Measurements from ENCODE around the gene MYOD1. TPM values are rescaled to one million over a fixed set of nuclear protein-coding genes. Genes with fewer than 3 reads are reported as not detected.

MYOD1 gene
- total RNA-seq, 4 donors from 2014 or later, result not detected

DNA sequence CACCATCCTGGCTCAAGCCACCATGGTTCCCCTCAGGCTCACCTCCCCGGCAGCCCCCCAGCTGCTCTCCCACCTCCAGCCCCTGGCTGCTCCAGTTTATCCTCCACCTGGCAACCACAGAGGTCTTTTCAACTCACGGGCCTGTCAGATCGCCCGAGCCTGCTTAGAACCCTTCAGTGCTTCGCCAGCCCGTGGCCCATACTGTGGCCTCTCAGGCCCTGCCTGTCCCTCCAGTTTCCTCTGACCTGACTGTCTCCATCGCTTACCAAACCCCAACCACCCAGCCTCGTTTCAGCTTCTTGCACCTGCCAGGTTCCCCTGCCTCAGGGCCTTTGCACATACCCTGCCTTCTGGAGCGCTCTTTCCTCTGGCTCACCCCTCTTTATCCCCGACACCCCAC is 22.1 kb downstream of the MYOD1 start:
- 91% methylated on average over 10 of the region's 10 CpGs for WGBS
- Histone ChIP-seq H3K36me3 (no peaks in the 10 kb centered on the region), H3K4me1 (no peaks in the 10 kb centered on the region), H3K4me3 (no peak overlapping the region), H3K27me3 (peaks cover 53% of the 10 kb centered on the region), H3K9me3 (no peaks in the 10 kb centered on the region), H3K27ac (no peak overlapping the region)
- peak in 1 of 2 donors; percentile 30 for DNase-seq (ENCODE audit: low spot score in 2 of 2)
- TF ChIP-seq, protein P1, sequence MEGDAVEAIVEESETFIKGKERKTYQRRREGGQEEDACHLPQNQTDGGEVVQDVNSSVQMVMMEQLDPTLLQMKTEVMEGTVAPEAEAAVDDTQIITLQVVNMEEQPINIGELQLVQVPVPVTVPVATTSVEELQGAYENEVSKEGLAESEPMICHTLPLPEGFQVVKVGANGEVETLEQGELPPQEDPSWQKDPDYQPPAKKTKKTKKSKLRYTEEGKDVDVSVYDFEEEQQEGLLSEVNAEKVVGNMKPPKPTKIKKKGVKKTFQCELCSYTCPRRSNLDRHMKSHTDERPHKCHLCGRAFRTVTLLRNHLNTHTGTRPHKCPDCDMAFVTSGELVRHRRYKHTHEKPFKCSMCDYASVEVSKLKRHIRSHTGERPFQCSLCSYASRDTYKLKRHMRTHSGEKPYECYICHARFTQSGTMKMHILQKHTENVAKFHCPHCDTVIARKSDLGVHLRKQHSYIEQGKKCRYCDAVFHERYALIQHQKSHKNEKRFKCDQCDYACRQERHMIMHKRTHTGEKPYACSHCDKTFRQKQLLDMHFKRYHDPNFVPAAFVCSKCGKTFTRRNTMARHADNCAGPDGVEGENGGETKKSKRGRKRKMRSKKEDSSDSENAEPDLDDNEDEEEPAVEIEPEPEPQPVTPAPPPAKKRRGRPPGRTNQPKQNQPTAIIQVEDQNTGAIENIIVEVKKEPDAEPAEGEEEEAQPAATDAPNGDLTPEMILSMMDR (IDR thresholded peaks at IDR 0.05), result no peak
- TF ChIP-seq POLR2AphosphoS5 (IDR thresholded peaks at IDR 0.05), result no peak
- TF ChIP-seq EP300 (IDR thresholded peaks at IDR 0.05), result no peak

DNA sequence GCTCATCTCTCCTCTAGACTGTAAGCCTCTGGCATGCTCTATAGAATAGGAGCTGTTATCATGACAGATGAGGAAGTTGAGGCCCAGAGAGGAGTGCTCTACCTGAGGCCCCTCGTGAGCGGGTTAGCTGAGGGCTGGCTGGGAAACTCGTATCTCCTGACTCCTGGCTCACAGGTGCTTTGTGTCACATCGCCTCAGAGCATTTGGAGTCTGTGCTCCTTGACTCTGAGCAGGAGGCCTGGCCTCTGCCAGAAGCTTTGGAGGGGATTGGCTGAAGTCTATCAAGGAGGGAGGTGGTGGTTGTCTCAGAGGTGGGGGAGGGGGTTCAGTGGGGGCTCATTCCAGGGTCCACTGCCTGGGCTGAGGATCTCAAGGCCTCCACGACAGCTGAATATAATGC is 22.6 kb downstream of the MYOD1 start:
- Histone ChIP-seq H3K36me3 (no peaks in the 10 kb centered on the region), H3K9me3 (no peaks in the 10 kb centered on the region), H3K4me3 (no peak overlapping the region), H3K27ac (no peak overlapping the region), H3K27me3 (peaks cover 48% of the 10 kb centered on the region), H3K4me1 (no peaks in the 10 kb centered on the region)
- peak in 1 of 2 donors; percentile 31 for DNase-seq (ENCODE audit: low spot score in 2 of 2)
- 83% methylated on average over 3 of the region's 5 CpGs for WGBS
- TF ChIP-seq POLR2AphosphoS5 (IDR thresholded peaks at IDR 0.05) (no peak), POLR2A (IDR thresholded peaks at IDR 0.05) (no peak), EP300 (IDR thresholded peaks at IDR 0.05) (no peak)
- TF ChIP-seq, protein P1 (IDR thresholded peaks at IDR 0.05), result no peak

DNA sequence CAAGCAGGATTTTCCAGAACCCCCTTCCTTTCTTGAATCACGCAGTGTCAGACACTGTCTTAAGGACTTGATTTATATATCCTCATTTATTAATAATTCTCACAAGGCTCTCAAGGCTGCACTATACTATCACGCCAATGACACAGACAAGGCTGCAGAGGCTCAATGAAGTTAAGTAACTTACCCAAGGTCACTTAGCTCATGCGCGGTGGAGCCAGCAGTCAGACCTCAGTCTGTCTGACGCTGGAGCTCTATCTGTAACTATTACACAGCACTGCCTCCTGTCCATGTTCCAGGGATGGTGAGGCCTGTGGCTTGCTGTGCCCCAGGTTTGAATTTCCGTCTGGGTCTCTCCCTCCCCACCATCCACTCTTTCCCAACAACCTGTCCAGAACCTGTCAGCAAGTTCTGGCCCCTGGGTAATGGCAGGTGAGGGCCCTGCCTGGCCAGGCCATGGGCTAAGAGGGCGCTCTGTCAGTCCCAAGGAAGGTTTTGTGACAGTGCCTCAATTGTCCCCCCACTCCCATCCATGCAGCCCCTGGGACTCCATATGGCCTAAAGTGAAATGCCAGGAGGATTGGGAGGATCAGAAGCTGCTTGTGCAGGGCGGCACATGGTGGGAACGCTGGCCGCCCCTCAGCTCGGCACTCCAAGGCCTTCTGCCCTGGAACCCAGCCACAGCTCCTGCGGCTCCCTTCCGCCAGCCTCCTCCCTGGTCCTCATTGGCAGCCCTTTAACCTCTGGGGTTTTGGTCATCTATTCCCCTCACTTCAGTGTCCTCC is 23.8 kb downstream of the MYOD1 start:
- no peak overlapping the region for H3K4me3 ChIP-seq
- no peaks in the 10 kb centered on the region for H3K9me3 ChIP-seq
- TF ChIP-seq EP300 (IDR thresholded peaks at IDR 0.05), result no peak
- TF ChIP-seq POLR2AphosphoS5 (IDR thresholded peaks at IDR 0.05), result no peak
- no peak for TF ChIP-seq POLR2A (IDR thresholded peaks at IDR 0.05)
- TF ChIP-seq, protein P1 (IDR thresholded peaks at IDR 0.05), result no peak
- no peaks in the 10 kb centered on the region for H3K4me1 ChIP-seq
- WGBS, result 91% methylated on average over 13 of the region's 13 CpGs
- no peak for DNase-seq (ENCODE audit: low spot score in 2 of 2)
- H3K27me3 ChIP-seq, result peaks cover 47% of the 10 kb centered on the region
- H3K27ac ChIP-seq, result no peak overlapping the region
- no peaks in the 10 kb centered on the region for H3K36me3 ChIP-seq

DNA sequence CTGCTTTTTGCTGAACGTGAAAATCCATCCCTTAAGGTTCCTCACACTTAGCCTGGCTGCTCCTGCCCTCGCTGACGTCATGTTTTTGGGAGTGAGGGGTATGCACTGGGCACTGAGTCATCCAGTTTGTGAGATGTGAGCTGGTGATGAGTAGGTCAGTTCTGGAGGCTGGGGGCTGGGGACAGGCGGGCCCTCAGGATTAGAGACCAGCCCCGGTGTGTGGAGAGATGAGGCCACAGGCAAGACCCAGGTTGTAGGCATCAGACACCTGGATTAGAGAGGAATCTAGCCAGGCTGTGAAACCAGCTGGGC is 24.4 kb downstream of the MYOD1 start:
- no peak overlapping the region for H3K27ac ChIP-seq
- H3K27me3 ChIP-seq, result peaks cover 45% of the 10 kb centered on the region
- DNase-seq (ENCODE audit: low spot score in 2 of 2), result no peak
- no peaks in the 10 kb centered on the region for H3K4me1 ChIP-seq
- WGBS, result 65% methylated on average over 3 of the region's 5 CpGs
- H3K4me3 ChIP-seq, result no peak overlapping the region
- TF ChIP-seq POLR2AphosphoS5 (IDR thresholded peaks at IDR 0.05), result no peak
- no peak for TF ChIP-seq EP300 (IDR thresholded peaks at IDR 0.05)
- no peaks in the 10 kb centered on the region for H3K9me3 ChIP-seq
- no peaks in the 10 kb centered on the region for H3K36me3 ChIP-seq

DNA sequence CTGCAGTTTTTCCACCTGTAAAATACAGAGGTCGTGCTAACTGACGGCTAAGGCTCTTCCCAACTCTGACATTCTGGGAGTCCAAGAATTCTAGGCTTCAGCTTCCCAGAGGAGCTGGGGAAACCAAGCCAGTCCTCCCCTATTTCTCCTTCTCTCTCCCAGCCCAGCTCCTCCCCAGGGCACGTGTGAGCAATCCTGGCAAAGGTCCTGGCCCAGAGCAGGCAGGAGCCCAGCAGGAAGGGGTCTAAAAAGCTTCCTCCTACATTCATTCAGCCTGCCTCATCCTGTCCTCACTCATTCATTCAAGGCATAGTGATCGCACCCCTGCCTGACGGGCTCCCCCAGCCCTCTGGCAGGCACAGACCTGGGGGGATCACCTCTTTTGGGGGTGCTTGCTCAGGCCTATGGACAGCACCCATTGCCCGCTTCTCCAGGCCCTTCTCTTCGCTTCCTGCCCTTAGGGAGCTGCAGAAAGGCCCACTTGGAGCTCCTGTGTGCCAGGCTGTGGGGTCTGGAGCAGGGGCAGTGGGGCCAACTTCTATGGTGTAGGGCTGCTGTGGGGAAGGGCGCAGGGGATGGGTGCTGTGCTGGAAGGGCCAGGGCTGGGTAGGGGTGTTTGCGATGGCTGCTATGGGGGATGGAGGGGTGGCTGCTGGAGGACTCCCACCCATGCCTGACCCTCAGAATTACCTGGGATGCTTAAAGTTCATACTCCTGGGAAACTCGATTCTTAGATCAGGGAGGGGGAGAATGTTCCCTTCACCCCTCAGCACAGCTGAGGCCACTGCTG is 25.0 kb downstream of the MYOD1 start:
- H3K9me3 ChIP-seq, result no peaks in the 10 kb centered on the region
- TF ChIP-seq, protein P1 (IDR thresholded peaks at IDR 0.05), result no peak
- TF ChIP-seq POLR2AphosphoS5 (IDR thresholded peaks at IDR 0.05) (no peak), EP300 (IDR thresholded peaks at IDR 0.05) (no peak), POLR2A (IDR thresholded peaks at IDR 0.05) (no peak)
- WGBS, result 73% methylated on average over 10 of the region's 10 CpGs

More for the DNA sequence above, 25.0 kb downstream of the MYOD1 start:
- no peak for DNase-seq (ENCODE audit: low spot score in 2 of 2)
- Histone ChIP-seq H3K4me1 (no peaks in the 10 kb centered on the region), H3K36me3 (no peaks in the 10 kb centered on the region), H3K4me3 (no peak overlapping the region), H3K27me3 (peaks cover 39% of the 10 kb centered on the region), H3K27ac (no peak overlapping the region)
